Endometrial microvascular endothelial cells (primary cell): Measurements from ENCODE around the gene OTC. TPM values are rescaled to one million over a fixed set of nuclear protein-coding genes. Genes with fewer than 3 reads are reported as not detected.

ENCODE experiments used
- in situ Hi-C: cut with HindIII; loops from 2 replicates; pipeline ENCODE4 v1.10.0; 2017; ENCODE audit warnings: low sequenced_read_pairs, low pct_unique_long_range_greater_than_20kb; ENCODE audit errors: inconsistent ontology term
- total RNA-seq: library from RNA; depleted of rRNA; stranded (reverse); fragments of >200 nt; gene quantifications from one replicate; pipeline ENCODE4 v1.2.3, GENCODE V29; 2015; ENCODE audit errors: inconsistent ontology term

OTC gene
- total RNA-seq, 1 donor from 2014 or later, result not detected

GRCh38 chrX:38437093-38437492 is 84.7 kb downstream of the OTC start:
- in situ Hi-C loops, result no loop called here

GRCh38 chrX:38438321-38438720 is 85.9 kb downstream of the OTC start:
- in situ Hi-C loops, result no loop called here

GRCh38 chrX:38452603-38453002 is 100.2 kb downstream of the OTC start:
- in situ Hi-C loops, result no loop called here

GRCh38 chrX:38458071-38458470 is 105.7 kb downstream of the OTC start:
- in situ Hi-C loops, result no loop called here

- in situ Hi-C loops, result no loop called here
Observed at GRCh38 chrX:38462257-38462656, 109.9 kb downstream of the OTC start.

GRCh38 chrX:38465686-38466085 is 113.3 kb downstream of the OTC start:
- in situ Hi-C loops, result no loop called here

GRCh38 chrX:38468563-38469157 is 116.3 kb downstream of the OTC start:
- in situ Hi-C loops, result no loop called here

Other genes starting within 250 kb of the OTC start
- 148 TPM for gene SRPX, start 131.7 kb upstream of the OTC start, total RNA-seq
- 29.0 TPM for gene RPGR, start 25.1 kb upstream of the OTC start, total RNA-seq
- gene TSPAN7, start 208.9 kb downstream of the OTC start, total RNA-seq, result not detected